AG04450 (cell line): ENCODE data around the gene VAC14. TPM values are rescaled to one million over a fixed set of nuclear protein-coding genes. Genes with fewer than 3 reads are reported as not detected.
A peak's percentile ranks its signal among the peaks of the same experiment; 100 is the strongest.

Source experiments
- CTCF ChIA-PET: fragments of 300-600, 350-600 bp; formaldehyde crosslinking; extraction: SDS; loops from one replicate; lab custom pipeline; 2022; ENCODE audit warnings: antibody characterized with exemption, inconsistent platforms; lab: Charles Lee
- POLR2A ChIA-PET: fragments of 350-600 bp; formaldehyde crosslinking; extraction: SDS; loops from one replicate; lab custom pipeline; 2021; ENCODE audit warnings: antibody characterized with exemption, inconsistent platforms; lab: Yijun Ruan, JAX
- DNase-seq: peaks from one replicate; pipeline ENCODE4 v3.0.0-alpha.2; 2011; ENCODE audit warnings: low read depth, low spot score
- H3K27ac ChIP-seq: one replicate; pipeline ENCODE4 v1.5.1; 2012; ENCODE audit warnings: low read depth, low read length, control low read depth
- H3K27me3 ChIP-seq: one replicate; pipeline ENCODE4 v1.6.0; 2012; ENCODE audit warnings: low read length; ENCODE audit not compliant: control insufficient read depth, insufficient read depth
- H3K4me3 ChIP-seq: 2 replicates; pipeline ENCODE4 v1.5.1; 2011; ENCODE audit warnings: mild to moderate bottlenecking, low read depth, low read length, control low read depth
- H3K9me3 ChIP-seq: 2 replicates; pipeline ENCODE4 v1.5.1; 2012; ENCODE audit warnings: low read length; ENCODE audit not compliant: control insufficient read depth, insufficient read depth
- CTCF ChIP-seq: IDR thresholded peaks from 2 replicates; pipeline ENCODE4 v1.5.1; 2011; ENCODE audit warnings: low read depth, low read length, control low read depth, inconsistent platforms
- polyA plus RNA-seq: library from polyadenylated mRNA; depleted of rRNA; stranded (reverse); fragments of >200 nt; gene quantifications from 2 replicates; pipeline ENCODE4 v1.2.3, GENCODE V29; 2011

VAC14 gene
- polyA plus RNA-seq, 1 experiment: 30.2 TPM

GRCh38 chr16:70684146-70685060, 116.6 kb downstream of the VAC14 start:
- TF ChIP-seq CTCF: no peak
- DNase-seq: no peak
- peak overlapping the region; percentile 82 for H3K4me3 ChIP-seq
- no peaks in the 10 kb centered on the region for H3K27me3 ChIP-seq
- CTCF ChIA-PET: interaction anchor here (4.4 kb wide), 1 partner anchor 87 kb away, joined by 32 read pairs; no protein-coding TSS in a partner anchor
- no peaks in the 10 kb centered on the region; the same call in 1 of the 2 replicates for H3K9me3 ChIP-seq
- POLR2A ChIA-PET: interaction anchor here (0.6 to 1.6 kb wide), 2 partner anchors 62 to 77 kb away, joined by 3 to 4 read pairs; no protein-coding TSS in a partner anchor
- peak overlapping the region; percentile 21 for H3K27ac ChIP-seq

- H3K4me3 ChIP-seq: peak overlapping the region; percentile 82
- DNase-seq: no peak
- no peaks in the 10 kb centered on the region for H3K27me3 ChIP-seq
- no peaks in the 10 kb centered on the region; the same call in 1 of the 2 replicates for H3K9me3 ChIP-seq
- TF ChIP-seq CTCF: no peak
- POLR2A ChIA-PET: interaction anchor here (0.6 kb wide), 1 partner anchor 88 kb away, joined by 3 read pairs; no protein-coding TSS in a partner anchor
- CTCF ChIA-PET: interaction anchor here (0.5 to 4.4 kb wide), 4 partner anchors 55 to 301 kb away, joined by 3 to 32 read pairs (median 8); no protein-coding TSS in a partner anchor
- no peak overlapping the region for H3K27ac ChIP-seq
Measured at GRCh38 chr16:70683146-70683944, 117.6 kb downstream of the VAC14 start.

GRCh38 chr16:70682239-70683145, 118.5 kb downstream of the VAC14 start:
- CTCF ChIA-PET: interaction anchor here (0.8 to 4.4 kb wide), 4 partner anchors 56 to 89 kb away, joined by 3 to 32 read pairs (median 6); no protein-coding TSS in a partner anchor
- POLR2A ChIA-PET: no interaction called here
- Histone ChIP-seq H3K4me3 (peak overlapping the region; percentile 82), H3K9me3 (no peaks in the 10 kb centered on the region; the same call in 1 of the 2 replicates), H3K27ac (no peak overlapping the region), H3K27me3 (no peaks in the 10 kb centered on the region)
- no peak for TF ChIP-seq CTCF
- no peak for DNase-seq

GRCh38 chr16:70681382-70682238, 119.3 kb downstream of the VAC14 start:
- Histone ChIP-seq H3K4me3 (peak overlapping the region; percentile 18), H3K27me3 (no peaks in the 10 kb centered on the region), H3K9me3 (no peaks in the 10 kb centered on the region; the same call in 1 of the 2 replicates), H3K27ac (peak overlapping the region; percentile 21)
- DNase-seq: no peak
- no peak for TF ChIP-seq CTCF
- POLR2A ChIA-PET: no interaction called here
- CTCF ChIA-PET: interaction anchor here (0.8 to 4.4 kb wide), 6 partner anchors 57 to 90 kb away, joined by 3 to 68 read pairs (median 14); no protein-coding TSS in a partner anchor
